BLaER1 treated with 17β-estradiol and CSF1 and Interleukin-3, amounts not matched to agents 10 nM and 100 nM (cell line): Measurements from ENCODE around the gene LARP4B.

Experiments
- H3K27ac ChIP-seq, 11 experiments: shearing (Covaris generic); formaldehyde crosslinking; 2 replicates each; pipeline ENCODE4 v1.8.1; 2022
- H3K27me3 ChIP-seq, 11 experiments: shearing (Covaris generic); formaldehyde crosslinking; 2 replicates each; pipeline ENCODE4 v1.8.1; 2022
- H3K36me3 ChIP-seq, 11 experiments: shearing (Covaris generic); formaldehyde crosslinking; 2 replicates each; pipeline ENCODE4 v1.8.1; 2022
- H3K4me1 ChIP-seq, 10 experiments: shearing (Covaris generic); formaldehyde crosslinking; 2 replicates each; pipeline ENCODE4 v1.8.1; 2022
- H3K4me2 ChIP-seq, 11 experiments: shearing (Covaris generic); formaldehyde crosslinking; 2 replicates each; pipeline ENCODE4 v1.8.1; 2022
- H3K4me3 ChIP-seq, 10 experiments: shearing (Covaris generic); formaldehyde crosslinking; 2 replicates each; pipeline ENCODE4 v1.8.1; 2022
- H3K9ac ChIP-seq, 11 experiments: shearing (Covaris generic); formaldehyde crosslinking; 2 replicates each; pipeline ENCODE4 v1.8.1; 2022
- H3K9me3 ChIP-seq, 11 experiments: shearing (Covaris generic); formaldehyde crosslinking; replicated peaks in 1 of 11; 2 replicates each; pipeline ENCODE4 v1.8.1; 2022
- H4K20me1 ChIP-seq, 11 experiments: shearing (Covaris generic); formaldehyde crosslinking; 2 replicates each; pipeline ENCODE4 v1.8.1; 2022
- Cebpa-rat ChIP-seq, 11 experiments: shearing (Covaris generic); IDR thresholded peaks; 2 replicates each; pipeline ENCODE4 v1.8.1; 2022

LARP4B gene

GRCh38 chr10:815338-816090 is 116.0 kb downstream of the LARP4B start:
- Histone ChIP-seq H3K27me3 (no peaks in the 10 kb centered on the region), H3K4me3 (no peak overlapping the region), H3K9me3 (no peaks in the 10 kb centered on the region), H3K4me1 (peaks cover 7 to 45% (median 21%) of the 10 kb centered on the region in 10 experiments; a peak in 16 of 20 replicates), H3K36me3 (peaks cover 94 to 100% (median 100%) of the 10 kb centered on the region in 11 experiments), H3K9ac (no peak overlapping the region), H3K27ac (no peak overlapping the region), H4K20me1 (peaks cover 8 to 98% (median 73%) of the 10 kb centered on the region in 11 experiments; a peak in 21 of 22 replicates), H3K4me2 (no peak overlapping the region)
- TF ChIP-seq Cebpa-rat (IDR thresholded peaks at IDR 0.05): no peak

- H3K27ac ChIP-seq: no peak overlapping the region
- no peak overlapping the region for H3K4me3 ChIP-seq
- no peak overlapping the region for H3K4me2 ChIP-seq
- H3K27me3 ChIP-seq: no peaks in the 10 kb centered on the region
- H3K36me3 ChIP-seq: peaks cover 94 to 100% (median 99%) of the 10 kb centered on the region in 11 experiments
- no peak for TF ChIP-seq Cebpa-rat (IDR thresholded peaks at IDR 0.05)
- H3K9ac ChIP-seq: no peak overlapping the region
- H3K4me1 ChIP-seq: peaks cover 7 to 37% (median 17%) of the 10 kb centered on the region in 10 experiments; a peak in 16 of 20 replicates
- H3K9me3 ChIP-seq: no peaks in the 10 kb centered on the region
- peaks cover 11 to 98% (median 72%) of the 10 kb centered on the region in 11 experiments; a peak in 21 of 22 replicates for H4K20me1 ChIP-seq
Observed at GRCh38 chr10:814536-815302, 116.8 kb downstream of the LARP4B start.

GRCh38 chr10:813286-813685 is 118.2 kb downstream of the LARP4B start:
- H4K20me1 ChIP-seq: peaks cover 19 to 99% (median 81%) of the 10 kb centered on the region in 11 experiments; a peak in 21 of 22 replicates
- H3K9me3 ChIP-seq: no peaks in the 10 kb centered on the region
- H3K36me3 ChIP-seq: peaks cover 92 to 100% (median 99%) of the 10 kb centered on the region in 11 experiments
- peak overlapping the region in 5 of 11 experiments; percentile 4 to 42 (median 23); a peak in 5 of 22 replicates for H3K4me2 ChIP-seq
- H3K27me3 ChIP-seq: no peaks in the 10 kb centered on the region
- TF ChIP-seq Cebpa-rat (IDR thresholded peaks at IDR 0.05): no peak
- 0 out of 22 replicates have a peak overlapping the region, but pooled peaks of 1 of the 11 experiments have one; percentile 18 for H3K9ac ChIP-seq
- H3K4me1 ChIP-seq: peaks cover 4 to 22% (median 11%) of the 10 kb centered on the region in 10 experiments; a peak in 16 of 20 replicates
- no peak overlapping the region for H3K27ac ChIP-seq
- H3K4me3 ChIP-seq: no peak overlapping the region

GRCh38 chr10:812787-813186 is 118.7 kb downstream of the LARP4B start:
- H3K27me3 ChIP-seq: no peaks in the 10 kb centered on the region
- H3K9me3 ChIP-seq: no peaks in the 10 kb centered on the region
- H3K27ac ChIP-seq: no peak overlapping the region
- peak overlapping the region in 3 of 11 experiments; percentile 4 to 42 (median 33); a peak in 1 of 22 replicates for H3K4me2 ChIP-seq
- H3K36me3 ChIP-seq: peaks cover 92 to 100% (median 99%) of the 10 kb centered on the region in 11 experiments
- no peak overlapping the region for H3K9ac ChIP-seq
- TF ChIP-seq Cebpa-rat (IDR thresholded peaks at IDR 0.05): no peak
- peaks cover 19 to 99% (median 86%) of the 10 kb centered on the region in 11 experiments; a peak in 21 of 22 replicates for H4K20me1 ChIP-seq
- peaks cover 4 to 18% (median 11%) of the 10 kb centered on the region in 10 experiments; a peak in 16 of 20 replicates for H3K4me1 ChIP-seq
- no peak overlapping the region for H3K4me3 ChIP-seq

- H3K9ac ChIP-seq: 0 out of 22 replicates have a peak overlapping the region, but pooled peaks of 1 of the 11 experiments have one; percentile 27
- no peak overlapping the region for H3K4me2 ChIP-seq
- no peak for TF ChIP-seq Cebpa-rat (IDR thresholded peaks at IDR 0.05)
- no peaks in the 10 kb centered on the region for H3K9me3 ChIP-seq
- H3K27ac ChIP-seq: no peak overlapping the region
- H4K20me1 ChIP-seq: peaks cover 31 to 99% (median 91%) of the 10 kb centered on the region in 11 experiments
- peaks cover 6 to 28% (median 14%) of the 10 kb centered on the region in 10 experiments for H3K4me1 ChIP-seq
- peaks cover 90 to 100% (median 99%) of the 10 kb centered on the region in 11 experiments for H3K36me3 ChIP-seq
- H3K4me3 ChIP-seq: no peak overlapping the region
- no peaks in the 10 kb centered on the region for H3K27me3 ChIP-seq
Observed at GRCh38 chr10:811379-812175, 119.9 kb downstream of the LARP4B start.

GRCh38 chr10:810351-810846 is 121.1 kb downstream of the LARP4B start:
- Histone ChIP-seq H3K4me1 (peaks cover 18 to 40% (median 26%) of the 10 kb centered on the region in 10 experiments), H3K9ac (no peak overlapping the region), H3K4me3 (no peak overlapping the region), H3K27ac (no peak overlapping the region), H3K4me2 (no peak overlapping the region), H3K27me3 (no peaks in the 10 kb centered on the region), H3K9me3 (no peaks in the 10 kb centered on the region), H4K20me1 (peaks cover 38 to 99% (median 91%) of the 10 kb centered on the region in 11 experiments), H3K36me3 (peaks cover 79 to 100% (median 91%) of the 10 kb centered on the region in 11 experiments)
- no peak for TF ChIP-seq Cebpa-rat (IDR thresholded peaks at IDR 0.05)

GRCh38 chr10:809671-810350 is 121.7 kb downstream of the LARP4B start:
- Histone ChIP-seq H3K4me3 (no peak overlapping the region), H3K4me1 (peaks cover 24 to 46% (median 32%) of the 10 kb centered on the region in 10 experiments), H3K9me3 (no peaks in the 10 kb centered on the region), H3K4me2 (no peak overlapping the region), H3K27ac (no peak overlapping the region), H4K20me1 (peaks cover 40 to 99% (median 91%) of the 10 kb centered on the region in 11 experiments), H3K9ac (no peak overlapping the region), H3K27me3 (no peaks in the 10 kb centered on the region), H3K36me3 (peaks cover 73 to 94% (median 85%) of the 10 kb centered on the region in 11 experiments)
- TF ChIP-seq Cebpa-rat (IDR thresholded peaks at IDR 0.05): no peak

GRCh38 chr10:807958-808353 is 123.5 kb downstream of the LARP4B start:
- no peaks in the 10 kb centered on the region for H3K9me3 ChIP-seq
- peaks cover 54 to 75% (median 67%) of the 10 kb centered on the region in 11 experiments for H3K36me3 ChIP-seq
- H3K4me2 ChIP-seq: no peak overlapping the region
- H3K9ac ChIP-seq: no peak overlapping the region
- peaks cover 59 to 98% (median 92%) of the 10 kb centered on the region in 11 experiments for H4K20me1 ChIP-seq
- no peak overlapping the region for H3K27ac ChIP-seq
- H3K27me3 ChIP-seq: no peaks in the 10 kb centered on the region
- H3K4me1 ChIP-seq: peaks cover 35 to 52% (median 44%) of the 10 kb centered on the region in 10 experiments
- H3K4me3 ChIP-seq: no peak overlapping the region
- no peak for TF ChIP-seq Cebpa-rat (IDR thresholded peaks at IDR 0.05)
